Peyer's patch (tissue), 4 donors: ENCODE measurements around the gene R3HDM4.

ENCODE experiments used
- CTCF ChIP-seq, 6 experiments: fragments of 450-650 bp in 4 of 6; fragments of 200-600 bp in 2 of 6; sonication (generic) in 1 of 6; IDR thresholded peaks; one replicate each; pipeline ENCODE4 v1.5.1; 2017 to 2019; ENCODE audit warnings: antibody characterized with exemption in 6 of 6, mild to moderate bottlenecking in 3 of 6, moderate library complexity in 1 of 6
- POLR2A ChIP-seq, 2 donors: fragments of 450-650 bp; IDR thresholded peaks; one replicate each; pipeline ENCODE4 v1.5.1; 2017; ENCODE audit warnings: antibody characterized with exemption in 2 of 2, mild to moderate bottlenecking in 2 of 2, moderate library complexity in 2 of 2

- TF ChIP-seq CTCF (IDR thresholded peaks at IDR 0.05) (no peak), POLR2A (IDR thresholded peaks at IDR 0.05) (no peak)
These were observed 5.7 kb downstream of the R3HDM4 start for GRCh38 chr19:907183-907853.
